ENCODE results near the gene GRB14.
"Not testable (repeated sequence)": the region's sequence is repeated elsewhere in the genome, so short reads cannot be mapped to it uniquely, and the experiment has no call there.

The GRB14 gene

DNA sequence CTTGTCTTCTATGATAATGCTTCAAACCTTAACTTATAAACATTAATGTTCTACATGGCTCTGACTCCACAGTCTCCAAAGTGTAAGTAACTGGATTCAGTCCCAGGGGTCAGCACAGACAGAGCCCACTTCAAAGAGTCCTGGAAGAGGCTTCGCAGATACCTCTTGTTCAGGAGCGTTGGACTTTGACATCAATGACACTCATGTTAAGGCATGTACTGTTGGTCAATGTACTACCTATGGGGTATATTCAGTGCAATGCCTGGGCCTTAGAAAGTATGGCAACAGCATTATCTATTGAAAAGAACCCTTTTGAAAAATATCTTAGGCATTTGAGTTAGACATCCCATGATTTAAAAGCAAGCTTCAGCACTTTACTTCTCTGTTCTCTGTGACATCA is 143.1 kb downstream of the GRB14 start:
- no peak for DNase-seq

DNA sequence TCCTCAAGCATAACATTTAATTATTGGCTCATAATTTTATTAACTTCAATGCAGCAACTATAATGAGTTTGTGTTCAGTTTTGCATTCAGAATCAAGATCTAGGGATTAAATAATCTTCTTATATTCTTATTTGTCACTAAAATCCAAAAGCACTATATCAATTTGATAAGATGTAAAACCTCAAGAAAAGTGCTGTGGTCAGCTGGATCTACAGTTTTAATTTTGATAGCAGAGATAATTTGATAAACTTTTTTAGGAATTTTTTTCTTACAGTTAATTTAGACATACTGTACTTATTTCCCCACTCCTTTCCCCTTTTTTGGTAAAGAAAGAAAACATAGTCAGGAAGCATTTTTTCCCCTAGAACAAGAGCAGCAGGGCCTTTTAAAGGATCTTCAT is 146.4 kb downstream of the GRB14 start:
- no peak for DNase-seq

DNA sequence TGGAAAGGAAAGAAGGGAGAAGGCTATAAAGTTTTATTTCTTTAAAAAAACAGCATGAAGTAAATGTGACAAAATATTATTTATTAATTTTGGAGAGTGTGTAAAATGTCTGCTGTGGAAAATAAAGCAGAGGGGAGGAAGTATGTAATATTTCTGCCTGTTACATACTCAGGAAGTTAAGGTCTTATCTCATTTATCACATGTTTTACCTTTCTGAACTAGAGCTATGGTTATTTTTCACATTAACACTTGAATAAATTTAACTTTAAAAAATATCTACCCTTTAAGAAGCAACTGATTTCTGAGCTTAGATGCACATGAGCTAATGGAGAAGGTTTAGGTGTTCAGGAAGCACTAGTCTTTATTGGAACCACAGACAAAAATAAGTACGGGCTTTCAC is 148.3 kb downstream of the GRB14 start:
- DNase-seq, result no peak

- not testable (repeated sequence) for DNase-seq
These were observed 156.2 kb downstream of the GRB14 start for GRCh38 chr2:164465047-164465446.

GRCh38 chr2:164464376-164464775 is 156.9 kb downstream of the GRB14 start:
- DNase-seq, result no peak

DNA sequence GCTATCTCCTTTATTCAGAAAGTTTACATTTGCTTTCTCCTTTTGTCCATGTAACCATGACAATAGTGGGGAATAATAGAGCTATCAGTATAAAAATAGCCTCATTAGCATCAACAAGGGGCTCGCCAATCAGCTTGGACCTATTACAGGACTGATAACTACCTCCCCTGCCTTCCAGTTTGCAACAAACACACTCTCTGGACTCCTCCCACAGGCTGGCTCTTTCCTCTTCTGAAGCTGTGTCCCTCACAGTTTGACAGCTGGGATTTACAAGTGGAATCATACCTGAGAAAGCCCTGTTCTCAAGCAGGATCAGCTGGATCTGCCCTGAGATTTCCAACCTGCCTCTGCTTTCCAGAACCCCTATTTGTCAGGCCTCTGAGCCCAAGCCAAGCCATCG is 162.5 kb downstream of the GRB14 start:
- DNase-seq, result no peak

DNA sequence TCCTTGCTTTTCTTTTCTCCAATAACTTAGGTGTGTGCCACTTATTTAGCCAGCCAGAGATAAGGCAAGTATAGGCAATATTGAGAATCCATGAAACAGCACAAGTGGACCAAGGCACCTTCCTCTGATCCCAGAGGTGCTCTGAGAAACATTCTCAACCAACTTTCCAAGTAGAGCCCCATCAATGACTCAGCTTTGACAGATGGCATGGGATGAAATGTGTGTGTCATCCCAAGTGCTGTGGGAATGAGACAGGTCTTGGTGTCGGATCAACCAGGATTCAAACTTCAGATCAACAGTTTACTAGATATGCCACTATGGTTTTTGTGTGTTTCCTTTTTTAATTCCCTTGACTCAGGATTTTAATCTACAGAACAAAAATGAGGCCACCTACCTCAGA is 164.0 kb downstream of the GRB14 start:
- no peak for DNase-seq

DNA sequence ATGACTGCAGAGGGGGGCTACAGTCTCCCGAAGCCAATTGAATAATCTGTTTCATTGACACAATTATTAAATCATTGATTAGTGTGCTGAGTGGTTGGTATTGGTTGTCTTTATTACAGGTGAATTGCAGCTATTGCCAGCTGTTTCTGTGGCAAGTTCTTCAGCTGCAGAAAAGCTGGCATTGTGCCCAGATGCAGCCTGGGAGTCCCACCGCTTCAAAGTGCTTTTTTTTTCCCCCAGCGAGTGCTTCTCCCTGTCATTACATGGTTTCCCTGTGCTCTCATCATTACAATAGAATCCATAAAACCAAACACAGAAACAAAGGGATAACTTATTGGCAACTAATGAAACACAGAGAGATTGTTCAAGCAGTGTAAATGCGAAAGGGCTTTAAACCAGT is 164.7 kb downstream of the GRB14 start:
- peak; percentile 19 for DNase-seq

- no peak for DNase-seq
These were observed 167.5 kb downstream of the GRB14 start for GRCh38 chr2:164453656-164454305.

DNA sequence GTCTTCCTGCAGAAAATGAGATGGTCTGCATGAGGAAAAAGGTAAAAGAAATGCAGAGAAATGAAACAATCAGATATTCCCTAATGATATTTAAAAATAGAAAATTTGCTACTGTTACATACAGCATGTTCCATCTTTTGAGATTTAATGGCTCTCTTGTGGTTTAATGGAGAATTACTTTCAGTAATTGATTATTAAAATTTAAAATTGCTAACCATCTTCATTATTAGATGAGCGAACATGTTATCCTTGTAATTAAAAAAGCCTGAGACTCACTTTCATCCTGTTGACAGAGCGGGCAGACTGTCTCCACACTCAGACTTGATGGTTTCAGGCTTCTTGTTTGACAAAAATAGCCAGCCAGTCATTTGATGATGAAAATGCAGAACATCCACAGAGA is 171.0 kb downstream of the GRB14 start:
- no peak for DNase-seq

DNA sequence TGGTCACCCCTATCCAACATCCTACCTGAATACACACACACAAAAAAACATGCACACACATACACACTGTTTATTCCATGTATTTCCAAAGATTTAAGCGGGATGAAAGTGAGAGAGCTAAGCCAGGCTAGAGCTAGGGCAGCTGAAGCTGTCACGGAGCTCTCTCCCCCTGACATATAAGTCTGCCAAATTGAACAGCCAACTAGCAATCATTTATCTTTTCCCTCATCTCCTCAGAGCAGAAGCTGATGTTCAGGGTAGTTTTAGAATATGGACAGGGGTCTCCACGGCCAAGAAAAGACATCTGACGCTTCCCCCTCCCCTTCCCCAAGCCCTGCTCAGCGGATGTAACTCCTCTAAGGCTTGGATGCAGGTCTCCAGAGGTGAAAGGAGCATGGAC is 171.6 kb downstream of the GRB14 start:
- no peak for DNase-seq

GRCh38 chr2:164447660-164448059 is 173.6 kb downstream of the GRB14 start:
- no peak for DNase-seq

All from NCI-H1694 treated with DMSO at 0.1 percent for 48 hours (cell line).